Kasumi-1 (cell line): ENCODE measurements around the gene SPATA20.

Experiments
- DNase-seq, 2 experiments: peaks; one replicate each; lab custom pipeline; 2025; lab: John Stamatoyannopoulos, UW

SPATA20 gene

GRCh38 chr17:50547035-50547735, at the start of gene SPATA20:
TSS of gene SPATA20 (plus strand) at chr17:50547174. CDS start at chr17:50547209, 35 bp downstream.
- peak; percentile 93 to 95 for DNase-seq

GRCh38 chr17:50498021-50498874, 48.7 kb upstream of the SPATA20 start:
- DNase-seq: no peak

GRCh38 chr17:50499270-50499669, 47.7 kb upstream of the SPATA20 start:
- no peak for DNase-seq

- DNase-seq: no peak
These were observed 47.3 kb upstream of the SPATA20 start for GRCh38 chr17:50499721-50500120.

- DNase-seq: peak; percentile 37 to 62
These were observed 45.9 kb upstream of the SPATA20 start for GRCh38 chr17:50501054-50501453.

GRCh38 chr17:50502301-50502990, 44.5 kb upstream of the SPATA20 start:
- DNase-seq: no peak

- DNase-seq: no peak
These were observed 41.3 kb upstream of the SPATA20 start for GRCh38 chr17:50505591-50506130.

- DNase-seq: no peak
These were observed 40.7 kb upstream of the SPATA20 start for GRCh38 chr17:50506298-50506697.

- DNase-seq: peak; percentile 44 to 47
These were observed 39.0 kb upstream of the SPATA20 start, which contains the start of gene MYCBPAP for GRCh38 chr17:50507871-50508572. TSS of gene MYCBPAP (plus strand) at chr17:50508439. CDS start at chr17:50508675, 236 bp downstream.

- no peak for DNase-seq
These were observed 38.2 kb upstream of the SPATA20 start for GRCh38 chr17:50508573-50509460.

GRCh38 chr17:50511058-50511457, 35.9 kb upstream of the SPATA20 start:
- DNase-seq: no peak

- DNase-seq: no peak
These were observed 33.5 kb upstream of the SPATA20 start for GRCh38 chr17:50513495-50513894.

GRCh38 chr17:50514388-50514787, 32.6 kb upstream of the SPATA20 start:
- DNase-seq: no peak

- peak in 1 of 2 experiments; percentile 17 for DNase-seq
These were observed 31.9 kb upstream of the SPATA20 start for GRCh38 chr17:50514936-50515702.

- no peak for DNase-seq
These were observed 30.0 kb upstream of the SPATA20 start for GRCh38 chr17:50517011-50517410.

- no peak for DNase-seq
These were observed 29.2 kb upstream of the SPATA20 start for GRCh38 chr17:50517504-50518383.

GRCh38 chr17:50518384-50519023, 28.5 kb upstream of the SPATA20 start:
- DNase-seq: no peak
